Measurements from ENCODE around the gene STARD5.

Gene STARD5

GRCh38 chr15:81334768-81335435, 11.0 kb upstream of the STARD5 start:
- Histone ChIP-seq H3K27me3 (ENCODE audit: control insufficient read depth, low read length) (peaks cover 5% of the 10 kb centered on the region; the same call in 1 of the 2 replicates), H4K20me1 (ENCODE audit: control insufficient read depth, insufficient read depth, low read depth, low read length) (no peaks in the 10 kb centered on the region), H3F3A (ENCODE audit: control insufficient read depth, insufficient read depth) (no peaks in the 10 kb centered on the region), H3K36me3 (ENCODE audit: control insufficient read depth, low read length) (no peaks in the 10 kb centered on the region), H3K27ac (ENCODE audit: low read depth, low read length) (no peak overlapping the region), H3K4me3 (ENCODE audit: low read length) (no peak overlapping the region), H3K4me1 (ENCODE audit: control insufficient read depth, low read length) (peaks cover 5% of the 10 kb centered on the region; the same call in 1 of the 2 replicates), H3K4me2 (ENCODE audit: low read length) (no peak overlapping the region), H3K79me2 (ENCODE audit: control insufficient read depth, low read length) (no peaks in the 10 kb centered on the region), H3K9me3 (ENCODE audit: control insufficient read depth, insufficient read depth, low read length) (no peaks in the 10 kb centered on the region), H3K9me2 (replicated peaks; ENCODE audit: control insufficient read depth, low read length) (no peaks in the 10 kb centered on the region)
- no peak for TF ChIP-seq CTCF (IDR thresholded peaks at IDR 0.05; ENCODE audit: low read depth, low read length, poor library complexity, severe bottlenecking)
- TF ChIP-seq EZH2phosphoT487 (IDR thresholded peaks at IDR 0.05; ENCODE audit: borderline replicate concordance, low read length), result no peak

DNA sequence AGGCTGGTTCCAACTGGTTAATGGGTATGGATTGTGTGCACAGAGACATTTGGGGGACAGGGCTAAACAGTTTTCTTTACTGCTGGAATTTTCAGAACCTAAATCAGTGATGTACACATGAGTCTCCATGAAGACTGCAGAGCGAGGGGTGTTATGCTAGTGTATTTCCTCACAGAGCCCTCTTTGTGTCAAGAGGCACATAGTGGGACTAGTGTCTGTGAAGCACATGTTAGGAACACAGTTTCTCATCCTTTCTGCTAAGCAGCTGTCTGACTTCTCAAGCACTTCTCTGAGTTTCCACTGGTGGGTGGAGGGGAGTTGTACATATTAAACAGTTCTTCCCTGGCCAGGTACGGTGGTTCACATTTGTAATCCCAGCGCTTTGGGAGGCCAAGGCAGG, 9.4 kb upstream of the STARD5 start:
- TF ChIP-seq EZH2phosphoT487 (IDR thresholded peaks at IDR 0.05; ENCODE audit: borderline replicate concordance, low read length), result no peak
- no peak for TF ChIP-seq CTCF (IDR thresholded peaks at IDR 0.05; ENCODE audit: low read depth, low read length, poor library complexity, severe bottlenecking)
- no peak overlapping the region for H3K4me3 ChIP-seq (ENCODE audit: low read length)

GRCh38 chr15:81332326-81332725, 8.4 kb upstream of the STARD5 start:
- Histone ChIP-seq H3K9me3 (ENCODE audit: control insufficient read depth, insufficient read depth, low read length) (no peaks in the 10 kb centered on the region), H3K4me2 (ENCODE audit: low read length) (no peak overlapping the region), H3K27me3 (ENCODE audit: control insufficient read depth, low read length) (no peaks in the 10 kb centered on the region), H3K79me2 (ENCODE audit: control insufficient read depth, low read length) (no peaks in the 10 kb centered on the region), H3K4me3 (ENCODE audit: low read length) (no peak overlapping the region), H3F3A (ENCODE audit: control insufficient read depth, insufficient read depth) (no peaks in the 10 kb centered on the region), H3K36me3 (ENCODE audit: control insufficient read depth, low read length) (no peaks in the 10 kb centered on the region), H3K27ac (ENCODE audit: low read depth, low read length) (no peak overlapping the region), H3K4me1 (ENCODE audit: control insufficient read depth, low read length) (peaks cover 5% of the 10 kb centered on the region; the same call in 1 of the 2 replicates), H4K20me1 (ENCODE audit: control insufficient read depth, insufficient read depth, low read depth, low read length) (no peaks in the 10 kb centered on the region), H3K9me2 (replicated peaks; ENCODE audit: control insufficient read depth, low read length) (no peaks in the 10 kb centered on the region)
- no peak for TF ChIP-seq CTCF (IDR thresholded peaks at IDR 0.05; ENCODE audit: low read depth, low read length, poor library complexity, severe bottlenecking)
- TF ChIP-seq EZH2phosphoT487 (IDR thresholded peaks at IDR 0.05; ENCODE audit: borderline replicate concordance, low read length), result no peak

More for the DNA sequence above, 9.4 kb upstream of the STARD5 start:
- Histone ChIP-seq H3F3A (ENCODE audit: control insufficient read depth, insufficient read depth) (no peaks in the 10 kb centered on the region), H3K9me3 (ENCODE audit: control insufficient read depth, insufficient read depth, low read length) (no peaks in the 10 kb centered on the region), H3K9me2 (replicated peaks; ENCODE audit: control insufficient read depth, low read length) (no peaks in the 10 kb centered on the region), H3K4me2 (ENCODE audit: low read length) (no peak overlapping the region), H3K27ac (ENCODE audit: low read depth, low read length) (no peak overlapping the region), H3K36me3 (ENCODE audit: control insufficient read depth, low read length) (no peaks in the 10 kb centered on the region), H4K20me1 (ENCODE audit: control insufficient read depth, insufficient read depth, low read depth, low read length) (no peaks in the 10 kb centered on the region), H3K79me2 (ENCODE audit: control insufficient read depth, low read length) (no peaks in the 10 kb centered on the region), H3K27me3 (ENCODE audit: control insufficient read depth, low read length) (no peaks in the 10 kb centered on the region), H3K4me1 (ENCODE audit: control insufficient read depth, low read length) (peaks cover 5% of the 10 kb centered on the region; the same call in 1 of the 2 replicates)

Measured in DOHH2 (cell line).